ENCODE data around the gene LARP4. TPM values are rescaled to one million over a fixed set of nuclear protein-coding genes. Genes with fewer than 3 reads are reported as not detected.

Gene LARP4
- total and polyA plus RNA-seq, 2 experiments from 2014 or later, result 17.4 to 30.9 TPM

DNA sequence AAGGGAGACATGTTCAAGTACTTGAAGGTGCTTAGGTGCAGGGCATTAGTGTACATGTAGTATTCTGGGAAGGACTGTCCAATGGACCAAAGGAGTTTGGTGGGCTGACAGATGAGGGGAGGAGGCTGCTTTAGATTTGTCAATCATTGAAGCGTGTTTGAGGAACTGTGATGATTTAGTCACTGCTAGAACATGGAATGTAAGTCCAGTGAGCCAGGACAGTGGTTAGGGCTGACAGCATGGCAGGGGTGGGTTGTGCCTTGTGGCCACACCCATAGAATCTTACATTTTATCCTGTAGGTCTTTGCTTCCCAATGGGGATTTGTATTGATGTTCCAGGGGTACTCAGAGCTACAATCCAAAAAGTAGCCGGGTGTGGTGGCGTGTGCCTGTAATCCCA lies 128.7 kb downstream of the LARP4 start:
- H3K27ac ChIP-seq, result no peak overlapping the region
- H3K9ac ChIP-seq, result no peak overlapping the region
- H3F3A ChIP-seq (ENCODE audit: insufficient read depth), result peaks cover 30% of the 10 kb centered on the region
- H4K20me1 ChIP-seq (ENCODE audit: insufficient read depth), result no peaks in the 10 kb centered on the region
- no peak overlapping the region for H2AFZ ChIP-seq
- in situ Hi-C loops (cut with MboI), result no loop called here
- H3K4me3 ChIP-seq, result no peak overlapping the region
- no peaks in the 10 kb centered on the region for H3K9me2 ChIP-seq (ENCODE audit: insufficient read depth)
- H3K4me2 ChIP-seq (ENCODE audit: unreplicated experiment), result no peak overlapping the region
- peaks cover 77% of the 10 kb centered on the region for H3K79me2 ChIP-seq (ENCODE audit: insufficient read depth)
- no peaks in the 10 kb centered on the region for H3K27me3 ChIP-seq (replicated peaks; ENCODE audit: insufficient read depth)
- TF ChIP-seq EZH2 (IDR thresholded peaks at IDR 0.05; ENCODE audit: insufficient read depth, poor library complexity, severe bottlenecking), result no peak
- TF ChIP-seq EZH2phosphoT487 (IDR thresholded peaks at IDR 0.05; ENCODE audit: insufficient read depth, low read depth), result no peak
- peaks cover 28% of the 10 kb centered on the region for H3K4me1 ChIP-seq (ENCODE audit: insufficient read depth)
- no peak for DNase-seq
- no peaks in the 10 kb centered on the region for H3K9me3 ChIP-seq (ENCODE audit: low read depth)
- WGBS, 2 experiments (ENCODE audit: low coverage in 1 of 2, low lambda C conversion rate in 2 of 2, missing lambda C conversion rate in 2 of 2), result 98 to 100% methylated on average over 3 of the region's 3 CpGs
- H3K36me3 ChIP-seq (ENCODE audit: low read depth), result no peaks in the 10 kb centered on the region

Other genes starting within 250 kb of the LARP4 start
- 52.4 and 60.7 TPM in 2 replicates for gene CERS5, start 233.5 kb upstream of the LARP4 start, total RNA-seq (2014; rRNA removed; shearing (Covaris generic))
- 88.7 and 99.2 TPM in 2 replicates for gene CERS5, start 233.5 kb upstream of the LARP4 start, polyA plus RNA-seq (2016; fragmentation: Nextera tagmentation; extraction: Ambion mirVana)
- 256 and 284 TPM in 2 replicates for gene LIMA1, start 117.4 kb upstream of the LARP4 start, total RNA-seq (2014; rRNA removed; shearing (Covaris generic))
- 166 and 180 TPM in 2 replicates for gene LIMA1, start 117.4 kb upstream of the LARP4 start, polyA plus RNA-seq (2016; fragmentation: Nextera tagmentation; extraction: Ambion mirVana)
- gene FAM186A, start 4.3 kb upstream of the LARP4 start, total RNA-seq (2014; rRNA removed; shearing (Covaris generic)), result not detected in 2 replicates
- not detected in 2 replicates for gene FAM186A, start 4.3 kb upstream of the LARP4 start, polyA plus RNA-seq (2016; fragmentation: Nextera tagmentation; extraction: Ambion mirVana)
- 17.9 and 19.5 TPM in 2 replicates for gene DIP2B, start 104.1 kb downstream of the LARP4 start, total RNA-seq (2014; rRNA removed; shearing (Covaris generic))
- 5.4 and 5.6 TPM in 2 replicates for gene DIP2B, start 104.1 kb downstream of the LARP4 start, polyA plus RNA-seq (2016; fragmentation: Nextera tagmentation; extraction: Ambion mirVana)

All from GM23248 (cell line).